Measurements from ENCODE around the gene ALOX12B. TPM values are rescaled to one million over a fixed set of nuclear protein-coding genes. Genes with fewer than 3 reads are reported as not detected.

The ALOX12B gene
- total and polyA plus RNA-seq, 2 donors (not counting 1 experiment from before 2014, with no cell fraction given) = 0.57 to 0.69 TPM

DNA sequence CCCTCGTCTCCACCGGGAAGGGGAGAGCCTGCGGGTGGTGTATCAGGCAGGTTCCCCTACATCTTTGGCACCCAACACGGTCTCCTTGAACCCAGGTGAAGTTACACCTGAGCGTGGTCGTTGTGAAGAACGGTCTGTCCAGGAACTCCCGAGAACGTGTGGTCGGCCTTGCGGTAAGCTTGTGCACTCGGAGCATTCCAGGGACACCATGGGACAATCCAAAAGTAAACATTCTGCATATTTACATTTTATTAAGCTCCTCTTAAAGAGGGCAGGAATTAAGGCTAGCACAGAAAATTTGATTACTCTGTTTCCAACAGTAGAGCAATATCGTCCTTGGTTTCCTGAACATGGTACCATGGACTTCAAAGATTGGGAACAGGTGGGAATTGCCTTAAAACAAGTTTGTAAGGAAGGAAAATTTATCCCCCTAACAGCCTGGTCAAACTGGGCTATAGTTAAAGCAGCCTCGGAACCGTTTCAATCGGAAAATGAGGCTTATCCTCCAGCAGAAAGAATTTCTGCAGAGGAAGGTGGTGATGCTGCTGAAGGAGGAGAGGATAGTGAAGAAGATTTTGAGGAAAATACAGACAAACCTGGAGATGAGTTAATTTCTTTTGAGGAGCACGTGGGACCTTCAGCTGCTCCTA is 30.4 kb downstream of the ALOX12B start:
- Histone ChIP-seq H2AFZ (ENCODE audit: insufficient read depth, low read depth, low read length, poor library complexity, severe bottlenecking) (no peak overlapping the region), H3K79me2 (ENCODE audit: control insufficient read depth, insufficient read depth, low read length) (no peaks in the 10 kb centered on the region), H3K4me1 (ENCODE audit: control insufficient read depth in 2 of 2, insufficient read depth in 2 of 2, low read length in 2 of 2) (peaks cover 22 to 25% of the 10 kb centered on the region in 2 donors), H3K27ac (ENCODE audit: low read length in 2 of 2) (no peak overlapping the region), H3K4me2 (replicated peaks; ENCODE audit: low read depth, low read length, poor library complexity, severe bottlenecking) (peak overlapping the region; percentile 63), H4K20me1 (ENCODE audit: control insufficient read depth, insufficient read depth, low read length, poor library complexity, severe bottlenecking) (no peaks in the 10 kb centered on the region), H3K36me3 (replicated peaks in 1 of 2; ENCODE audit: control extremely low read depth in 1 of 2, control insufficient read depth in 1 of 2, extremely low read depth in 1 of 2, insufficient read depth in 2 of 2, low read length in 1 of 2) (no peaks in the 10 kb centered on the region), H3K27me3 (replicated peaks in 1 of 4; ENCODE audit: control extremely low read depth in 1 of 4, control insufficient read depth in 3 of 4, insufficient read depth in 4 of 4, low read length in 3 of 4) (peaks cover 0 to 18% (median 5%) of the 10 kb centered on the region in 4 experiments), H3K9ac (ENCODE audit: low read length) (peak overlapping the region; percentile 26), H3K4me3 (ENCODE audit: control extremely low read depth in 1 of 5, extremely low read depth in 1 of 5, insufficient read depth in 1 of 5, low read depth in 2 of 5, low read length in 4 of 5) (no peak overlapping the region), H3K9me3 (ENCODE audit: control extremely low read depth in 1 of 3, control insufficient read depth in 2 of 3, insufficient read depth in 1 of 3, low read length in 2 of 3) (no peaks in the 10 kb centered on the region)
- TF ChIP-seq, protein P1, sequence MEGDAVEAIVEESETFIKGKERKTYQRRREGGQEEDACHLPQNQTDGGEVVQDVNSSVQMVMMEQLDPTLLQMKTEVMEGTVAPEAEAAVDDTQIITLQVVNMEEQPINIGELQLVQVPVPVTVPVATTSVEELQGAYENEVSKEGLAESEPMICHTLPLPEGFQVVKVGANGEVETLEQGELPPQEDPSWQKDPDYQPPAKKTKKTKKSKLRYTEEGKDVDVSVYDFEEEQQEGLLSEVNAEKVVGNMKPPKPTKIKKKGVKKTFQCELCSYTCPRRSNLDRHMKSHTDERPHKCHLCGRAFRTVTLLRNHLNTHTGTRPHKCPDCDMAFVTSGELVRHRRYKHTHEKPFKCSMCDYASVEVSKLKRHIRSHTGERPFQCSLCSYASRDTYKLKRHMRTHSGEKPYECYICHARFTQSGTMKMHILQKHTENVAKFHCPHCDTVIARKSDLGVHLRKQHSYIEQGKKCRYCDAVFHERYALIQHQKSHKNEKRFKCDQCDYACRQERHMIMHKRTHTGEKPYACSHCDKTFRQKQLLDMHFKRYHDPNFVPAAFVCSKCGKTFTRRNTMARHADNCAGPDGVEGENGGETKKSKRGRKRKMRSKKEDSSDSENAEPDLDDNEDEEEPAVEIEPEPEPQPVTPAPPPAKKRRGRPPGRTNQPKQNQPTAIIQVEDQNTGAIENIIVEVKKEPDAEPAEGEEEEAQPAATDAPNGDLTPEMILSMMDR (IDR thresholded peaks at IDR 0.05) = no peak
- TF ChIP-seq EZH2 (IDR thresholded peaks at IDR 0.05; ENCODE audit: borderline replicate concordance, insufficient read depth, low read depth, low read length, poor library complexity, severe bottlenecking) = no peak
- H3K27me3 Mint-ChIP-seq = peaks cover 26% of the 10 kb centered on the region
- ChIA-PET POLR2A (no interaction called here), CTCF (interaction anchor here (0.7 to 10.2 kb wide), 45 partner anchors 9 to 1011 kb away, joined by 3 to 131 read pairs (median 5); partner anchors contain the start of genes ALOXE3, CNTROB, GUCY2D and KCNAB3)
- H3K27ac Mint-ChIP-seq = no peak overlapping the region
- intact Hi-C loops (cut with micrococcal nuclease) = loop anchor here (1.0 to 5.0 kb wide), 9 partner anchors 16 to 314 kb away; partner anchors contain the start of genes CNTROB, SLC25A35 and TRAPPC1
- no peaks in the 10 kb centered on the region for H3K9me3 Mint-ChIP-seq (ENCODE audit: insufficient read depth)
- ATAC-seq (ENCODE audit: low read depth) = no peak
- 88% methylated on average over 8 of the region's 17 CpGs for WGBS (ENCODE audit: insufficient coverage)
- H3K4me1 Mint-ChIP-seq = peaks cover 29% of the 10 kb centered on the region
- no peak for DNase-seq
- peak overlapping the region; percentile 29 for H3K4me3 Mint-ChIP-seq

All from B cell (primary cell).